ENCODE measurements around the gene HYAL3. TPM values are rescaled to one million over a fixed set of nuclear protein-coding genes. Genes with fewer than 3 reads are reported as not detected.

The HYAL3 gene
- total and polyA plus RNA-seq, 2 of the 13 experiments (the other 11 are each of a cell fraction or from before 2014, with no cell fraction given): 5.5 to 10.4 TPM

DNA sequence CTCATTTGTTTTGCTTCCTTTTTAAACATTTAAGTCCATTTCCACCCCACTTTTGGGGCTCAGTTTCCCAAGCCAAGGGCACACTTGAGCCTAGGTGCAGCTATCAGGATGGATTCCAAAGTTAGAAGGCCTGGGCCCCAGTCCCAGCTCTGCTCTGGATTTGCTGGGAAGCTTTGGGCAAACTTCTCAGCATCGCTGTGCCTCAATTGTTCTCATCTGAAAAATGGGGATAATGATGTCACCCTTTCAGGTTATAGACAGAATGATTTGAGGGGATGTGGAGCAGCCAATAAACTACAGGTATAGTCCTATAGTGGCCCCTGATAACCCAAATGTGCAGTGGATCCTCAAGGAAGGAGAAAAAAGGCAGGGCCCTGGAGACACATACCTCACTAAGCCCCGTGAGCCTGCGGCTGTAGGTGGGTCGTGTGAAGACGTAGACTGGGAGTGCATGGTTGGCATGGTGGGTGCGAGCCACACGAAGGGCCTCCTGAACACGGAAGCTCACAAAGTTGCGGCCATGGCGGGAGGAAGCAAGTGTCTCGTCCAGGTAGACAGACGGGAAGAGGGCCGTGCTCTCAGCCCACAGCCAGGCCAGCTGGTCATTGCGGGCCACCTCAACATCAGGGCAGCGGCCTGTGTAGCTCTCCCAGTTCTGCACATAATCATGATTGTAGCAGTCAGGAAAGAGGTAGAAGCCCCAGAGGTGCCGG is 20.1 kb upstream of the HYAL3 start:
- DNase-seq (ENCODE audit: low spot score) (no peak), ATAC-seq (no peak), FAIRE-seq (no peak)
- Histone ChIP-seq H3K4me3 (replicated peaks in 1 of 3; ENCODE audit: insufficient read depth in 1 of 3, low read depth in 2 of 3, low read length in 3 of 3) (peak overlapping the region in 1 of 3 experiments; percentile 19; a peak in 2 of 6 replicates), H3K27ac (ENCODE audit: extremely low read length, insufficient read depth, low read length) (peak overlapping the region; percentile 2), H3K4me2 (ENCODE audit: low read depth, low read length) (peak overlapping the region; percentile 94), H3K9me3 (ENCODE audit: low read length) (no peaks in the 10 kb centered on the region), H3K79me2 (ENCODE audit: insufficient read depth, low read length) (peaks cover 25% of the 10 kb centered on the region), H3K36me3 (replicated peaks in 1 of 2; ENCODE audit: control insufficient read depth in 1 of 2, insufficient read depth in 2 of 2, low read length in 2 of 2) (peaks cover 16 to 32% of the 10 kb centered on the region in 2 experiments), H3K27me3 (ENCODE audit: control insufficient read depth in 1 of 2, insufficient read depth in 2 of 2, low read length in 2 of 2) (no peaks in the 10 kb centered on the region; a peak in 1 of 5 replicates), H4K20me1 (ENCODE audit: insufficient read depth, low read length) (no peaks in the 10 kb centered on the region), H2AFZ (ENCODE audit: low read length) (no peak overlapping the region), H3K9ac (ENCODE audit: insufficient read depth, low read depth, low read length) (peak overlapping the region; percentile 10; the same call in 1 of the 2 replicates), H3K4me1 (ENCODE audit: insufficient read depth, low read length) (peaks cover 70% of the 10 kb centered on the region)
- TF ChIP-seq, protein P1, sequence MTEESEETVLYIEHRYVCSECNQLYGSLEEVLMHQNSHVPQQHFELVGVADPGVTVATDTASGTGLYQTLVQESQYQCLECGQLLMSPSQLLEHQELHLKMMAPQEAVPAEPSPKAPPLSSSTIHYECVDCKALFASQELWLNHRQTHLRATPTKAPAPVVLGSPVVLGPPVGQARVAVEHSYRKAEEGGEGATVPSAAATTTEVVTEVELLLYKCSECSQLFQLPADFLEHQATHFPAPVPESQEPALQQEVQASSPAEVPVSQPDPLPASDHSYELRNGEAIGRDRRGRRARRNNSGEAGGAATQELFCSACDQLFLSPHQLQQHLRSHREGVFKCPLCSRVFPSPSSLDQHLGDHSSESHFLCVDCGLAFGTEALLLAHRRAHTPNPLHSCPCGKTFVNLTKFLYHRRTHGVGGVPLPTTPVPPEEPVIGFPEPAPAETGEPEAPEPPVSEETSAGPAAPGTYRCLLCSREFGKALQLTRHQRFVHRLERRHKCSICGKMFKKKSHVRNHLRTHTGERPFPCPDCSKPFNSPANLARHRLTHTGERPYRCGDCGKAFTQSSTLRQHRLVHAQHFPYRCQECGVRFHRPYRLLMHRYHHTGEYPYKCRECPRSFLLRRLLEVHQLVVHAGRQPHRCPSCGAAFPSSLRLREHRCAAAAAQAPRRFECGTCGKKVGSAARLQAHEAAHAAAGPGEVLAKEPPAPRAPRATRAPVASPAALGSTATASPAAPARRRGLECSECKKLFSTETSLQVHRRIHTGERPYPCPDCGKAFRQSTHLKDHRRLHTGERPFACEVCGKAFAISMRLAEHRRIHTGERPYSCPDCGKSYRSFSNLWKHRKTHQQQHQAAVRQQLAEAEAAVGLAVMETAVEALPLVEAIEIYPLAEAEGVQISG (CRISPR knock-in tag; IDR thresholded peaks at IDR 0.05): 0 out of 2 replicates have a peak, but pooled peaks have one; percentile 1
- TF ChIP-seq ZNF629 (CRISPR knock-in tag; conservative IDR thresholded peaks at IDR 0.05) (peak; percentile 87), ZNF788 (CRISPR knock-in tag; IDR thresholded peaks at IDR 0.05; ENCODE audit: borderline replicate concordance) (0 out of 2 replicates have a peak, but pooled peaks have one; percentile 5), ATF7 (IDR thresholded peaks at IDR 0.05) (0 out of 2 replicates have a peak, but pooled peaks have one; percentile 29), ATF7 (CRISPR knock-in tag; IDR thresholded peaks at IDR 0.05) (no peak), POLR2AphosphoS5 (IDR thresholded peaks at IDR 0.05; ENCODE audit: low read depth, low read length) (0 out of 2 replicates have a peak, but pooled peaks have one; percentile 22), ZNF598 (CRISPR knock-in tag; IDR thresholded peaks at IDR 0.05; ENCODE audit: borderline replicate concordance) (0 out of 2 replicates have a peak, but pooled peaks have one; percentile 34), FOXM1 (CRISPR knock-in tag; IDR thresholded peaks at IDR 0.05) (no peak), MTF2 (CRISPR knock-in tag; IDR thresholded peaks at IDR 0.05; ENCODE audit: borderline replicate concordance) (no peak), ZMYM3 (CRISPR knock-in tag; IDR thresholded peaks at IDR 0.05) (peak; percentile 39; the same call in 1 of the 2 replicates)
- TF ChIP-seq, protein P2, sequence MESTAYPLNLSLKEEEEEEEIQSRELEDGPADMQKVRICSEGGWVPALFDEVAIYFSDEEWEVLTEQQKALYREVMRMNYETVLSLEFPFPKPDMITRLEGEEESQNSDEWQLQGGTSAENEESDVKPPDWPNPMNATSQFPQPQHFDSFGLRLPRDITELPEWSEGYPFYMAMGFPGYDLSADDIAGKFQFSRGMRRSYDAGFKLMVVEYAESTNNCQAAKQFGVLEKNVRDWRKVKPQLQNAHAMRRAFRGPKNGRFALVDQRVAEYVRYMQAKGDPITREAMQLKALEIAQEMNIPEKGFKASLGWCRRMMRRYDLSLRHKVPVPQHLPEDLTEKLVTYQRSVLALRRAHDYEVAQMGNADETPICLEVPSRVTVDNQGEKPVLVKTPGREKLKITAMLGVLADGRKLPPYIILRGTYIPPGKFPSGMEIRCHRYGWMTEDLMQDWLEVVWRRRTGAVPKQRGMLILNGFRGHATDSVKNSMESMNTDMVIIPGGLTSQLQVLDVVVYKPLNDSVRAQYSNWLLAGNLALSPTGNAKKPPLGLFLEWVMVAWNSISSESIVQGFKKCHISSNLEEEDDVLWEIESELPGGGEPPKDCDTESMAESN (CRISPR knock-in tag; conservative IDR thresholded peaks at IDR 0.05): 0 out of 2 replicates have a peak, but pooled peaks have one; percentile 13
- TF ChIP-seq, protein P3, sequence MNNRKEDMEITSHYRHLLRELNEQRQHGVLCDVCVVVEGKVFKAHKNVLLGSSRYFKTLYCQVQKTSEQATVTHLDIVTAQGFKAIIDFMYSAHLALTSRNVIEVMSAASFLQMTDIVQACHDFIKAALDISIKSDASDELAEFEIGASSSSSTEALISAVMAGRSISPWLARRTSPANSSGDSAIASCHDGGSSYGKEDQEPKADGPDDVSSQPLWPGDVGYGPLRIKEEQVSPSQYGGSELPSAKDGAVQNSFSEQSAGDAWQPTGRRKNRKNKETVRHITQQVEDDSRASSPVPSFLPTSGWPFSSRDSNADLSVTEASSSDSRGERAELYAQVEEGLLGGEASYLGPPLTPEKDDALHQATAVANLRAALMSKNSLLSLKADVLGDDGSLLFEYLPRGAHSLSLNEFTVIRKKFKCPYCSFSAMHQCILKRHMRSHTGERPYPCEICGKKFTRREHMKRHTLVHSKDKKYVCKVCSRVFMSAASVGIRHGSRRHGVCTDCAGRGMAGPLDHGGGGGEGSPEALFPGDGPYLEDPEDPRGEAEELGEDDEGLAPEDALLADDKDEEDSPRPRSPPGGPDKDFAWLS (CRISPR knock-in tag; IDR thresholded peaks at IDR 0.05; ENCODE audit: borderline replicate concordance): no peak
- intact Hi-C loops (cut with micrococcal nuclease; ENCODE audit: unreplicated experiment): no loop called here
- BruUV-seq (replicated peaks): no TSS peak
- ChIA-PET POLR2A (interaction anchor here (1.1 to 13.0 kb wide), 4 partner anchors 11 to 31 kb away, joined by 3 to 222 read pairs (median 8); partner anchors contain the start of genes CYB561D2, HYAL1, HYAL3 and IFRD2), CTCF (ENCODE audit: low intra/inter-chr PET ratio, low total read pairs) (no interaction called here)
- 94% methylated on average over 16 of the region's 16 CpGs for WGBS (ENCODE audit: low lambda C conversion rate)
- in situ Hi-C loops (cut with HindIII; ENCODE audit: extremely low pct_ligation_motif_present, low pct_unique_long_range_greater_than_20kb): no loop called here
